Gastrocnemius medialis (tissue), 4 donors: ENCODE data around the gene ELMO1.

Experiments
- POLR2A ChIP-seq, 2 donors: fragments of 450-650 bp; IDR thresholded peaks; one replicate each; pipeline ENCODE4 v1.6.1; 2017; ENCODE audit warnings: antibody characterized with exemption in 2 of 2, mild to moderate bottlenecking in 2 of 2, moderate library complexity in 2 of 2
- TF ChIP-seq, protein P1 (sequence below), 5 experiments: fragments of 450-650 bp in 3 of 5; fragments of 200-600 bp in 2 of 5; sonication (generic) in 2 of 5; IDR thresholded peaks in 4 of 5; conservative IDR thresholded peaks in 1 of 5; 1 replicate in 4 of 5; 2 replicates in 1 of 5; pipeline ENCODE4 v1.5.1; 2016 to 2019; ENCODE audit warnings: antibody characterized with exemption in 5 of 5, mild to moderate bottlenecking in 3 of 5, moderate library complexity in 3 of 5

DNA sequence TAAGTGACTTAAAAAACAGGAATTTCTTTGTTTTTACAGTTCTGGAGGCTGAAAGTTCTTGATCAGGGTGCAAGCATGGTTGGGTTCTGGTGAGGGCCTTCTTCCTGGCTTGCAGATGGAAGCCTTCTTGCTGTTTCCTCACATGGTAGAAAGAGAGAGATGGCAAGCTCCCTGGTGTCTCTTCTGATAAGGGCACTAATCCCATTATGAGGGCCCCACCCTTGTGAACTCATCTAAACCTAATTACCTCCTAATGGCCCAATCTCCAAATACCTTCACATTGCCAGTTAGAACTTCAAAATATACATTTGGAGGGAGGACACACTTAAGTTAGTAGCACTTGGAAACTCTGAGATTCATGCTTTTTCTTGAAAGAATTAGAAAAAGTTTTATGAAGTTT, 410.0 kb downstream of the ELMO1 start:
- TF ChIP-seq, protein P1, sequence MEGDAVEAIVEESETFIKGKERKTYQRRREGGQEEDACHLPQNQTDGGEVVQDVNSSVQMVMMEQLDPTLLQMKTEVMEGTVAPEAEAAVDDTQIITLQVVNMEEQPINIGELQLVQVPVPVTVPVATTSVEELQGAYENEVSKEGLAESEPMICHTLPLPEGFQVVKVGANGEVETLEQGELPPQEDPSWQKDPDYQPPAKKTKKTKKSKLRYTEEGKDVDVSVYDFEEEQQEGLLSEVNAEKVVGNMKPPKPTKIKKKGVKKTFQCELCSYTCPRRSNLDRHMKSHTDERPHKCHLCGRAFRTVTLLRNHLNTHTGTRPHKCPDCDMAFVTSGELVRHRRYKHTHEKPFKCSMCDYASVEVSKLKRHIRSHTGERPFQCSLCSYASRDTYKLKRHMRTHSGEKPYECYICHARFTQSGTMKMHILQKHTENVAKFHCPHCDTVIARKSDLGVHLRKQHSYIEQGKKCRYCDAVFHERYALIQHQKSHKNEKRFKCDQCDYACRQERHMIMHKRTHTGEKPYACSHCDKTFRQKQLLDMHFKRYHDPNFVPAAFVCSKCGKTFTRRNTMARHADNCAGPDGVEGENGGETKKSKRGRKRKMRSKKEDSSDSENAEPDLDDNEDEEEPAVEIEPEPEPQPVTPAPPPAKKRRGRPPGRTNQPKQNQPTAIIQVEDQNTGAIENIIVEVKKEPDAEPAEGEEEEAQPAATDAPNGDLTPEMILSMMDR (IDR thresholded peaks at IDR 0.05 in 4 of 5, conservative IDR thresholded peaks at IDR 0.05 in 1 of 5) = no peak
- no peak for TF ChIP-seq POLR2A (IDR thresholded peaks at IDR 0.05)
